K562 (cell line): ENCODE data around the gene BAIAP2.

ENCODE experiments used
- CHD2 ChIP-seq: IDR thresholded peaks from 2 replicates; pipeline ENCODE4 v1.6.1; 2011; ENCODE audit warnings: low read depth, low read length
- CSDE1 ChIP-seq, 2 experiments: fragments of 450-650 bp; IDR thresholded peaks; 2 replicates each; pipeline ENCODE4 v1.6.1; 2016; ENCODE audit warnings: mild to moderate bottlenecking in 1 of 2
- EZH2 ChIP-seq: IDR thresholded peaks from 2 replicates; pipeline ENCODE4 v1.6.1; 2012; ENCODE audit warnings: low read depth, mild to moderate bottlenecking, inconsistent platforms, low read length, borderline replicate concordance
- HDAC6 ChIP-seq: IDR thresholded peaks from 2 replicates; pipeline ENCODE4 v1.6.1; 2012; ENCODE audit warnings: low read depth, mild to moderate bottlenecking, control low read depth, inconsistent platforms, low read length, moderate library complexity
- HNRNPH1 ChIP-seq: fragments of 200-400 bp; formaldehyde crosslinking; optimal IDR thresholded peaks from 2 replicates; pipeline ENCODE3; 2017; ENCODE audit warnings: low read depth, mild to moderate bottlenecking, low read length, moderate library complexity
- L3MBTL2 ChIP-seq: fragments of 450-650 bp; IDR thresholded peaks from 2 replicates; pipeline ENCODE4 v1.6.1; 2016; ENCODE audit warnings: mild to moderate bottlenecking, moderate library complexity
- TRIM28 ChIP-seq: fragments of 450-650 bp; IDR thresholded peaks from 2 replicates; pipeline ENCODE4 v1.6.1; 2017
- TF ChIP-seq, protein P1 (sequence below): fragments of 250-450 bp; sonication (Bioruptor Pico); IDR thresholded peaks from 2 replicates; pipeline ENCODE4 v1.5.0; 2022; ENCODE audit warnings: mild to moderate bottlenecking
- TF ChIP-seq, protein P2 (sequence below): IDR thresholded peaks from 2 replicates; pipeline ENCODE4 v1.6.1; 2016; ENCODE audit warnings: missing genetic modification characterization, missing compliant biosample characterization
- TF ChIP-seq, protein P3 (sequence below): fragments of 250-450 bp; sonication (Bioruptor Pico); IDR thresholded peaks from 2 replicates; pipeline ENCODE4 v1.8.0; 2021; ENCODE audit warnings: mild to moderate bottlenecking, moderate library complexity
- TF ChIP-seq, protein P4 (sequence below): sonication (generic); formaldehyde crosslinking; IDR thresholded peaks from 2 replicates; pipeline ENCODE4 v1.9.0; 2022; ENCODE audit warnings: mild to moderate bottlenecking, missing genetic modification reagents
- TF ChIP-seq, protein P5 (sequence below), 3 experiments: IDR thresholded peaks in 2 of 3; conservative IDR thresholded peaks in 1 of 3; 2 replicates each; pipeline ENCODE4 v1.5.1; 2011 to 2012; ENCODE audit warnings: low read length in 3 of 3, mild to moderate bottlenecking in 3 of 3, control low read depth in 2 of 3, improper control_type of control experiment in 1 of 3, inconsistent platforms in 1 of 3, low read depth in 1 of 3, mixed read lengths in 1 of 3, moderate library complexity in 1 of 3; ENCODE audit not compliant: insufficient read depth in 2 of 3

DNA sequence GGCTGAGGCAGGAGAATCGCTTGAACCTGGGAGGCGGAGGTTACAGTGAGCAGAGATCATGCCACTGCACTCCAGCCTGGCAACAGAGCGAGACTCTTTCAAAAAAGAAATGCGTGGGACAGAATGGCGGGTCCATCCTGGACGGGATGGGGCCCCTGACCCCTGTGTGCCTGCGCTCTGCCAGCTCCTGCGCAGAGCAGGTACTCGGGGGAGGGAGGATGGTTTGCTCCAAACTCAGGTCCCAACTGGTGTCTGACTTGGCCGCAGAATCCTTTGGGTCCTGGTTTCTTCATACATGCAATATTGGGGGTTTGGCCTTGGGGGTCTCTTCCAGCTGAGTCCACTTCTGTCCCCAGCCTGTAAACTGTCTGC, 33.0 kb upstream of the BAIAP2 start:
- TF ChIP-seq, protein P1, sequence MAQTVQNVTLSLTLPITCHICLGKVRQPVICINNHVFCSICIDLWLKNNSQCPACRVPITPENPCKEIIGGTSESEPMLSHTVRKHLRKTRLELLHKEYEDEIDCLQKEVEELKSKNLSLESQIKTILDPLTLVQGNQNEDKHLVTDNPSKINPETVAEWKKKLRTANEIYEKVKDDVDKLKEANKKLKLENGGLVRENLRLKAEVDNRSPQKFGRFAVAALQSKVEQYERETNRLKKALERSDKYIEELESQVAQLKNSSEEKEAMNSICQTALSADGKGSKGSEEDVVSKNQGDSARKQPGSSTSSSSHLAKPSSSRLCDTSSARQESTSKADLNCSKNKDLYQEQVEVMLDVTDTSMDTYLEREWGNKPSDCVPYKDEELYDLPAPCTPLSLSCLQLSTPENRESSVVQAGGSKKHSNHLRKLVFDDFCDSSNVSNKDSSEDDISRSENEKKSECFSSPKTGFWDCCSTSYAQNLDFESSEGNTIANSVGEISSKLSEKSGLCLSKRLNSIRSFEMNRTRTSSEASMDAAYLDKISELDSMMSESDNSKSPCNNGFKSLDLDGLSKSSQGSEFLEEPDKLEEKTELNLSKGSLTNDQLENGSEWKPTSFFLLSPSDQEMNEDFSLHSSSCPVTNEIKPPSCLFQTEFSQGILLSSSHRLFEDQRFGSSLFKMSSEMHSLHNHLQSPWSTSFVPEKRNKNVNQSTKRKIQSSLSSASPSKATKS, result no peak
- TF ChIP-seq, protein P2, sequence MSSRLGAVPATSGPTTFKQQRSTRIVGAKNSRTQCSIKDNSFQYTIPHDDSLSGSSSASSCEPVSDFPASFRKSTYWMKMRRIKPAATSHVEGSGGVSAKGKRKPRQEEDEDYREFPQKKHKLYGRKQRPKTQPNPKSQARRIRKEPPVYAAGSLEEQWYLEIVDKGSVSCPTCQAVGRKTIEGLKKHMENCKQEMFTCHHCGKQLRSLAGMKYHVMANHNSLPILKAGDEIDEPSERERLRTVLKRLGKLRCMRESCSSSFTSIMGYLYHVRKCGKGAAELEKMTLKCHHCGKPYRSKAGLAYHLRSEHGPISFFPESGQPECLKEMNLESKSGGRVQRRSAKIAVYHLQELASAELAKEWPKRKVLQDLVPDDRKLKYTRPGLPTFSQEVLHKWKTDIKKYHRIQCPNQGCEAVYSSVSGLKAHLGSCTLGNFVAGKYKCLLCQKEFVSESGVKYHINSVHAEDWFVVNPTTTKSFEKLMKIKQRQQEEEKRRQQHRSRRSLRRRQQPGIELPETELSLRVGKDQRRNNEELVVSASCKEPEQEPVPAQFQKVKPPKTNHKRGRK (tag), result no peak
- TF ChIP-seq L3MBTL2 (no peak), CHD2 (no peak), HNRNPH1 (no peak), CSDE1 (IDR thresholded peaks at IDR 0.05) (no peak), TRIM28 (no peak), HDAC6 (no peak), EZH2 (no peak)
- TF ChIP-seq, protein P3, sequence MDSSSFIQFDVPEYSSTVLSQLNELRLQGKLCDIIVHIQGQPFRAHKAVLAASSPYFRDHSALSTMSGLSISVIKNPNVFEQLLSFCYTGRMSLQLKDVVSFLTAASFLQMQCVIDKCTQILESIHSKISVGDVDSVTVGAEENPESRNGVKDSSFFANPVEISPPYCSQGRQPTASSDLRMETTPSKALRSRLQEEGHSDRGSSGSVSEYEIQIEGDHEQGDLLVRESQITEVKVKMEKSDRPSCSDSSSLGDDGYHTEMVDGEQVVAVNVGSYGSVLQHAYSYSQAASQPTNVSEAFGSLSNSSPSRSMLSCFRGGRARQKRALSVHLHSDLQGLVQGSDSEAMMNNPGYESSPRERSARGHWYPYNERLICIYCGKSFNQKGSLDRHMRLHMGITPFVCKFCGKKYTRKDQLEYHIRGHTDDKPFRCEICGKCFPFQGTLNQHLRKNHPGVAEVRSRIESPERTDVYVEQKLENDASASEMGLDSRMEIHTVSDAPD (CRISPR knock-in tag), result no peak
- TF ChIP-seq, protein P4, sequence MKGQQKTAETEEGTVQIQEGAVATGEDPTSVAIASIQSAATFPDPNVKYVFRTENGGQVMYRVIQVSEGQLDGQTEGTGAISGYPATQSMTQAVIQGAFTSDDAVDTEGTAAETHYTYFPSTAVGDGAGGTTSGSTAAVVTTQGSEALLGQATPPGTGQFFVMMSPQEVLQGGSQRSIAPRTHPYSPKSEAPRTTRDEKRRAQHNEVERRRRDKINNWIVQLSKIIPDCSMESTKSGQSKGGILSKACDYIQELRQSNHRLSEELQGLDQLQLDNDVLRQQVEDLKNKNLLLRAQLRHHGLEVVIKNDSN (CRISPR knock-in tag), result no peak
- TF ChIP-seq, protein P5, sequence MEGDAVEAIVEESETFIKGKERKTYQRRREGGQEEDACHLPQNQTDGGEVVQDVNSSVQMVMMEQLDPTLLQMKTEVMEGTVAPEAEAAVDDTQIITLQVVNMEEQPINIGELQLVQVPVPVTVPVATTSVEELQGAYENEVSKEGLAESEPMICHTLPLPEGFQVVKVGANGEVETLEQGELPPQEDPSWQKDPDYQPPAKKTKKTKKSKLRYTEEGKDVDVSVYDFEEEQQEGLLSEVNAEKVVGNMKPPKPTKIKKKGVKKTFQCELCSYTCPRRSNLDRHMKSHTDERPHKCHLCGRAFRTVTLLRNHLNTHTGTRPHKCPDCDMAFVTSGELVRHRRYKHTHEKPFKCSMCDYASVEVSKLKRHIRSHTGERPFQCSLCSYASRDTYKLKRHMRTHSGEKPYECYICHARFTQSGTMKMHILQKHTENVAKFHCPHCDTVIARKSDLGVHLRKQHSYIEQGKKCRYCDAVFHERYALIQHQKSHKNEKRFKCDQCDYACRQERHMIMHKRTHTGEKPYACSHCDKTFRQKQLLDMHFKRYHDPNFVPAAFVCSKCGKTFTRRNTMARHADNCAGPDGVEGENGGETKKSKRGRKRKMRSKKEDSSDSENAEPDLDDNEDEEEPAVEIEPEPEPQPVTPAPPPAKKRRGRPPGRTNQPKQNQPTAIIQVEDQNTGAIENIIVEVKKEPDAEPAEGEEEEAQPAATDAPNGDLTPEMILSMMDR (IDR thresholded peaks at IDR 0.05 in 2 of 3, conservative IDR thresholded peaks at IDR 0.05 in 1 of 3; ENCODE audit: insufficient read depth in 2 of 3, low read depth in 1 of 3, low read length in 3 of 3), result no peak
